GM19397 (cell line): ENCODE measurements around the gene EZR.
"Not testable (repeated sequence)": the region's sequence is repeated elsewhere in the genome, so short reads cannot be mapped to it uniquely, and the experiment has no call there.

Experiments
- ATAC-seq: cut with Tn5 transposase; IDR thresholded peaks from one replicate; pipeline ENCODE4 v1.9.1; 2021; ENCODE audit warnings: mild to moderate bottlenecking, moderate library complexity; ENCODE audit not compliant: unreplicated experiment

Gene EZR

DNA sequence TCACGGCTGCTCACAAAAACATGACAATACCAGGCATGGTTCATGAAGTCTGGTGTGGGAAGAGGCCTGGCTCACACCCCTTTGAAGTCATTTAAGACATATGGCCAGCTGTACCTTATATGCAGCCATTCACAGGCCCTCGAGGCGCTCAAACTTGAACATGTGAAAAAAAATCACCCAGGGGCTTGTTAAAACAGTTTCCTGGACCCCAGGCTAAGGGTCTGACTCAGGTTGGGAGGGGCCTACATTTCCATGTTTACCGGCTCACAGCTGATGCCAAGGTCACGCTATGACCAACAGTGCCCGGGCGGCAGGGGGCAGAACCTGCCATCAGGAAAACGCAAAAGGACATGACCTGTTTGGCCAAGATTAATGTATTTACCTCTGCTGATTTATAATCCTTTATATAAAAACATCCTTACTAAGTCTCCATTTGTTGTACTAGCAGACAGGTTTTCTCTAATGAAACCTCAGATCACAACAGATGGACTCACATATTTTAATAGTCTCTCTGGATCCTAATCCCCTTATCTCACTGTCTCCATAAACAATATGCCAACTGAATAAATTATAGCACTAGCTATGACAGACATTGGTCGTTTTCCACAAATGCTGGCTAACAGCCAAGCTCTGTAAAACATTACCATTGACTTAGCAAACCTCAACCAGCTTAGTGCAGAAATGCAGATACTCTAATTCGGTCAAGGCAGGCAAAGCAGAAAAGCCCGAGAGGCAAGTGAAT is 19.9 kb downstream of the EZR start:
- ATAC-seq: no peak

DNA sequence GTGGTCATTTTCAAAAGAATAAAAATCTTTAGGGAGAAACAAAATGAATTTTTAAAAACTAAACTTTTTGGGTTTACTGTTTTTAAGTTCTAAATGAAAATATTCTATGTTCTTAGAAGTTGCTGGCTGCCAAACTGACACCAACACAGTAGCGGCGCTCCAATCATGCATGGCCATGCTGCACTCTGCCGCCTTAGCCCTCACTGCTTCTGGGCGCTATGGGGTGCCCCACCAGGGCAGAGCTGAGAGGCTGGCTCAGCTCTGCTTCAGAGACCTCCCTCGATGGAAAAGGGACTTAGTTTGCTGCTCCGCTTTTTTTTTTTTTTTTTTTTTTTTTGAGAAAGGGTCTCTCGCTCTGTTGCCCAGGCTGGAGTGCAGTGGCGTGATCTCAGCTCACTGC is 20.9 kb downstream of the EZR start:
- ATAC-seq: no peak

DNA sequence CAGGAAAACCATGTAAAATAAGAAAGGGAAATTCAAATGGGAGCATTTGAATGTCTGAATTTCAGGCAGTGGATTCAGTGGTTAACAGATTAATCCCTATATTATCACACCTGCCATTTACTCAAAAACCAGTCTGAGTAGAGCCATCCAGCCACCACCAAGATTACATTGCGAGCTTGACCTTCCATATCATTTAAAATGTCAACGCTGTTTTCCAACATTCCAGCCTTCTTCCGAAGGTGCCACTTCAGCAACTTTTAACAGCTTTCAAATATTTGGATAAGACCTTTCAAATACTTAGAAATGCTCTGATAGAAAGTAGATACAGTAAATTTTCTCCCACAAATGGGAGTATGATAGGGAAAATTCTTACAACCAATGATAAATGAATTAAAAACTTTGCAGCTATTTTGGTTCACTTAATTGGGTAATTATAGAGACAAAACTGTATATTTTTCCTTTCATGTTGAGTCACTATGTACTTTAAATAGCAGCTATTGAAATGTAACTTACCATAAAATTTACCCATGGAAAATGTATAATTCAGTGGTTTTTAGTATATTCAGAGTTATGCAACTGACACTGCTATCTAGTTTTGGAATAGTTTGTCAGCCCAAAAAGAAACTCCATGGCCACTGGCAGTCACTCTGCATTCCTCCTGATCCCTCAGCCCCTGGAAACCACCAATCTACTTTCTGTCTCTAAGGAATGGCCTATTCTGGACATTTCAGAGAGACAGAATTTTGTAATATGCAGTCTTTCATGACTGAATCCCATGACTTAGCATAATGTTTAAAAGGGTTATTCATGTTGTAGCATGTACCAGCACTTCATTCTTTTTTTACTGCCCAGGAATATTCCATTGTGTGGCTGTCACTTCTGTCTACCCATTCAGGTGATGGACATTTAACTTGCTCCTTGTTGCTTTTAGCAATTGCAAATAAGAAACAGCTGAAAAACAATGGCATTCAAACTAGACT is 21.5 kb downstream of the EZR start:
- ATAC-seq: no peak

DNA sequence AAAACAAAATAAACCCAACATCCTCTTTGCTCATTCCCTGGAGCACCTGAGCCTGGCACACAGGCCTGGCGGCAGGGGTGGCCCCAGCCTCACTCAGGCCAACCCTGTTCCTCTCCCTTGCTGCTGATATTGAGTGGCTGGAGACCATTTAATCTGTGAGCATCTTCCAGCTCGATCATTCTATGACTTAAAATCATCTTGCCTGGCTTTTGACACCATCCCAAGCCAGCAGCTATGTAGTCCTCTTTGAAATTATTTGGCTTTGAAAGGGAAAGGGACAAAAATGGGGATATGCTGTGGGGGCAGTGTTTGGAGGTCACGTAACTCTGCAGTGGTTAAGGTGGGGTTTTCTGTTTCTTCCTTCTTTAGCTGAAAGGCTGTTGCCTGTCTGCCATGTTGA is 22.8 kb downstream of the EZR start:
- ATAC-seq: no peak

DNA sequence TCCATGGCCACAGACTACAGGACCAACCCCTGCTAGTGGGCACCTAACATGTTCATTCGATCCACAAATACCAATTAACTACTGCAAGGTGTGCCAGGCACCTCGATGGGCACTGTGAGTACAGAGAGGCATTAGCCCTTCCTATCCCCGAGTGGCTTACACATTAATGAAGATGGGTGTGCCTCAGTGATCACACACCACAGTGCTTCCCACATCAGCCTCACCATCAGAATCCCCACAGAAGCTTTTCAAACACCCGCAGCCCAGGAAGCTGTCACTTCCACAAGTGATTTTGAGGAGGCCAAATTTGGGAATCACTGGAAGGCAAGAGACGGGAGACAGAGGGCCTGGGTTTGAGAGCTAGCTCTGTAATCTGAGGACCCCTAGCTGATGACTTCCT is 23.7 kb downstream of the EZR start:
- ATAC-seq: no peak

DNA sequence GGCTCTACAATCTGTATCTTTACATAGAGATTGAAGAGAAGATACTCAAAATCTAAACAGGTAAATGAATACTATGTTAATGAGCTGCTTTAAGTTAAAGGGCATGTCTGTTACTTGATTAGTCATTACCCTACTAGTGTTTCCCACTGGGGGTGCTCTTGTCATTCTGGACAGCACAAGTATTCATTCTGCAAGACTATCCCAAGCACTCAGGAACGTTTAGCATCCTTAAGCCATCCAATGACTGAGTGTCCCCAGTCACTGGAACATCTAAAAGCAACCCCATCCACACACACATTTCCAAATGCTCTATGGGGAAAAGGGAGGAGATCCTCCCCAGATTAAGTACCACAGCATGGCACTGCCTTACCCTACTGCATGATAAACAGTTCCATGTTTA is 25.7 kb downstream of the EZR start:
- no peak for ATAC-seq

DNA sequence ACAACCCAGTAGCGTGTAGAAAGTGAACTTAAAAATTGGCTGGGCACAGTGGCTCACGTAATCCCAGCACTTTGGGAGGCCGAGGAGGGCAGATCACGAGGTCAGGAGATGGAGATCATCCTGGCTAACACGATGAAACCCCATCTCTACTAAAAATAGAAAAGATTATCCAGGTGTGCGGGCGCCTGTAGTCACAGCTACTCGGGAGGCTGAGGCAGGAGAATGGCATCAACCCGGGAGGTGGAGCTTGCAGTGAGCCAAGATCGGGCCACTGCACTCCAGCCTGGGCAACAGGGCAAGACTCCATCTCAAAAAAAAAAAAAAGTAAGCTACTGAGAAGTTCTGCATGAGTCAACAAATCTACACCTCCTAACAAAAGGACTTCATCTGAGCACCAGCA is 26.7 kb downstream of the EZR start:
- not testable (repeated sequence) for ATAC-seq

DNA sequence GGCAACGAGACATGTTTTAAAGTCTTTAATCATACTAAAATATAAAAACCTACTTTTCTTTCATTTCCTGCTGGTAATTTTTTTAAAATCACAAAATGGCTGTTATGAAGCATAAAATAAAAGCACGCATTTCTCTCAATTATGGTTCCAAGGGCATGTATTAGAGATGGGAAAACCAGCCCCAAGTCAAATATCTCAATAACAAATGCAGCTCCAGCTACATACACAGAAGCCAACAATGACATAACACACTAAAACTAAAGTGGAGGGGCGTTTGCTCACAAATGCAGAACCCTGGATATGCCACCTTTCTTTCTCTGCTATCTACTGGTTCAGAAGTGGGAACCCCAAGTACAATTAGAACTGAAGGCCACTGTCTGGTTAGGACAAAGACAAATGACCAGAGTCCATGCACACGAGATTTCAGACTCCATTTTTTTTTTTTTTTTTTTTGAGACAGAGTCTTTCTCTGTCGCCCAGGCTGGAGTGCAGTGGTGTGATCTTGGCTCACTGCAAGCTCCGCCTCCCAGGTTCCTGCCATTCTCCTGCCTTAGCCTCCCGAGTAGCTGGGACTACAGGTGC is 27.8 kb downstream of the EZR start:
- ATAC-seq: no peak

DNA sequence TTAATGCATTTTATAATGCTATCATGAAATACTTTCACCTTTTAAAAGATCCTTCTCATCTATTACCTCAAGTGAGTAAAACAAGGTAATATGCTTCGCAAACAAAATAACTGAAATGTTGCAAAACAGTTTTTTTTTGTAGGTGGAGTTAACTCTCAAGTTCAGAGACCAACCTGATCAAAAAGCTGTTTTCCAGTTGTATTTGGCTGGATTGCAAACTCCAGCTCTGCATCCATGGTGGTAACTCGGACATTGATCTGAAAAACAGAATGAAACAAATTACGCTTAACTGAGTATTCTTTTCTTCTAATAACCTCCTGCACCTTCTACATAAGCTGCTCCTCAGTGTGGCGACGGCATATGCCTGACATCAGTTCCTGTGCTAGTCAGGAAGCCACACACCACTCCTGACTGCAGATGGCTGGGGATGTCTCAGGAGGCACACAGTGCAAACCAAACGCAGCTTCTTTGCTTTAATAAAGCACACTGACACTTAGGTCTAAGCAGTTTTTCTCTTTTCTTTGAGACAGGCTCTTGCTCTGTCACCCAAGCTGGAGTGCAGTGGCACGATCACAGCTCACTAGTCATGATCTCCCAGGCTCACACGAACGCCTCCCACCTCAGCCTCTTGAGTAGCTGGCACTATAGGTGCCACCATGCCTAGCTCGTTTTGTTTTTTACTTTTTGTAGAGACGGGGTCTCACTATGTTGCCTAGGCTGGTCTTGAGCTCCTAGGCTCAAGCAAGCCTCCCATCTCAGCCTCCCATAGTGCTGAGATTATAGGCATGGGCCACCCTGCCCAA is 29.9 kb downstream of the EZR start:
- no peak for ATAC-seq

DNA sequence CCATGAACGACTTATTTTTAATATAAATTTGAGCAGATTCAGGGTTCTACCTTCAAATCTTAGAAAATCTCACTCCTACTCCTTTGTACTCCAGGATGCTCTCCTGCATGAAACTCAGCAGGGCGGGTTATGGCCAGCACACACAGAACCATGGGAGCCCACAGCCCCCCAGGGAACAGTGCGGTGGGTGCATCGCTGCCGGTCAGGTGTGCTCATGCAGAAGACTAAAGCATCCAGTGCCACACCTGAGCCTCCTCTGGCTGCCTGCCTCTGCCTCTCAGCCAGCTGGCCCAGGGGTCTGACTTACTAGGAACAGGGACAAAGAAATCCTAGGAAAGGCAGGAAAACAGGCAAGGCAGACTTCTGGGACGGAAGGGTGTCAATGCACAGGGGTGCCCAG is 31.8 kb downstream of the EZR start:
- ATAC-seq: no peak

DNA sequence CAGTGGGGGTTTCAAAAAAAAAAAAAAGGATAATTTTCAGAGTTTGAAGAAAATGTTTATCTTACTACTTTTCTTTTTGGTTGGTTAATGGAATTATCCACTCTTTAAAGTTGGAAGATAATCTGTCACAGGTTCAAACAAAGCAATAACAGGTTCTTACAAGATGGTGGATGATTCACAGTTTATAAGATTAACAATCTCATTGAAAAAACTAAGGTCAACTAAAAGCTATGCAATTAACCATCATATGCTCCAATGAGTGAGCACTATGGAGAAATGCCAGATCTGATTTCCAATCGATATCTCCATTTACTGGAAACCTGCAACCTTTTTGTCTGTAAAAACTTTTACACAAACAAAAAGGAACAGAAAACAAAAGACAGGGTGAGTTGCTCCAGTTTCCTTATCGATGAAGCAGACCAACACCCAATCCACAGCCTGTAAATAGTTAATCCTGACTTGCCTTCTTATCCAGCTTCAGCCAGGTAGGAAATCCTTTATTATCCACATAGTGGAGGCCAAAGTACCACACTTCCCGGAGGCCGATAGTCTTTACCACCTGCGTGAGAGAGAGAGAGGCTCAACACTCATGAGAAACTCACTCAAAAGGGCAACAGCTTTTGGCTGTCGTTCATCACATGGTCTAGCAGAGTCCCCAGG is 32.4 kb downstream of the EZR start:
- no peak for ATAC-seq

DNA sequence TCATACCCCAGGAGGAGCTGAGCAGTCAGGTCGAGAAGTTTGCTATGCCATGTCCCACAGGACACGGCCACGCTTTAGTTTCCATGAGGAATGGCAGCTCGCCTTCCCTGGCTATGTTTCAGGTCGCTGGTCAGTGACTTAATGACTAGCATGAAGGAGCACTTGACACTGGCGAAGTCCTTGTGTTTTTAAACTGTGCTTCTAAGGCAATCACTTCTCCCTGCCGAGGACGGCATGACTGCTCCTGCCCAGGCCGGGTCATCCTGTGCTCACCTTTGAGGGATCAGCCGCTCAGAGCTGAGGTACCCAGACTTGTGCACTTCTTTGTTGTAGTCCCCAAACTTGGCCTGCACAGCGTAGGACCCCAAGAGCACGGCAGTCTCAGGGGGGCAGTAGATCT is 34.1 kb downstream of the EZR start:
- no peak for ATAC-seq

DNA sequence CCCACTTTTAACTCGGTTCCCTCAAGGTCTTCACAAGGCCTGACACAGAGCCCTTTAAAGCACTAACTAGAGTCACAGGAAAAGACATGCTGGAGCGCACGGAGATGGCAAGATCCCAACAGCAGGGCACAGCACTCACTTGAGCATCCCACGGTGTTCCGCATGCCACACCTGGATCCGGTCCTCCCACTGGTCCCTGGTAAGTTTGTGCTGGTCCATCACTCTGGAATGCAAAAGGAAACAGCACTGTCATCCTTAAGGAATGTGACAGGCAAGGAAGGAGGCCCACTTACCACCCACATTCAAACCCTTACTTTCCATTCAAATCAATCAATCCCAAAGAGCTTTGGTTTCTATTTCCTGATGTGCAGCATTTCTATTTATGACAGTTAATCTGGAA is 34.7 kb downstream of the EZR start:
- no peak for ATAC-seq

DNA sequence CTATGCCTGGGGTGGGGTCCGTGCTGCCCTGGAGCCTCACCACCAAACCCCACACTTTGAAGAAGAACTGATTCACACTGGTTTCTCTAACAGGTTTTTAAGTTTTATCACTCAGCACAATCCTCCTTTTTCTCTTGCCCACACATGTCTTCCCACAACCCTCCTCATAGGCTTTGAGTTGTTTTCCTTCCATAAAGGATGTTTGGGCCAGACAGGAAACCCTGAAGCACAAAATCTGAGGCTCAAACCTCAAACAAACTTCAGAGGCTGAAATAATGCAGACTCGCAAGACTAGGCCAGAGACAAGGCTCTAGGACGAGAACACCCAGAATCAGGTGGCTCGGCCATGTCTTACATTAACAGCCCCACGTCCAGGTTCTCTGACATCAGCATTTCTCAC is 35.3 kb downstream of the EZR start:
- no peak for ATAC-seq

DNA sequence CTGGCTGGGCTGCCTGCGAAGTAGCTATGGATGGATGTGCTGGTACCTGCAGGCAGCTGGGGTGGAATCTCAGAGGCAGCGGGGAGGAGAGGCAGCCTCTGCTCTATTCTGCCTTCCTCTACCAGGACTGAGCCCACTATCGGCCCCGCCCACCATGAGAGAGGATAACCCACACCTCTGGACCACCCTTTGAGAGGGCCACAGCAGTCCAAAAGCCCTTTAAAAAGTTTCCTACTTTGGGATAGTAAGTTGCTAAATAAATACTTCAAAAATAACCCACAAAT is 36.1 kb downstream of the EZR start:
- ATAC-seq: no peak

DNA sequence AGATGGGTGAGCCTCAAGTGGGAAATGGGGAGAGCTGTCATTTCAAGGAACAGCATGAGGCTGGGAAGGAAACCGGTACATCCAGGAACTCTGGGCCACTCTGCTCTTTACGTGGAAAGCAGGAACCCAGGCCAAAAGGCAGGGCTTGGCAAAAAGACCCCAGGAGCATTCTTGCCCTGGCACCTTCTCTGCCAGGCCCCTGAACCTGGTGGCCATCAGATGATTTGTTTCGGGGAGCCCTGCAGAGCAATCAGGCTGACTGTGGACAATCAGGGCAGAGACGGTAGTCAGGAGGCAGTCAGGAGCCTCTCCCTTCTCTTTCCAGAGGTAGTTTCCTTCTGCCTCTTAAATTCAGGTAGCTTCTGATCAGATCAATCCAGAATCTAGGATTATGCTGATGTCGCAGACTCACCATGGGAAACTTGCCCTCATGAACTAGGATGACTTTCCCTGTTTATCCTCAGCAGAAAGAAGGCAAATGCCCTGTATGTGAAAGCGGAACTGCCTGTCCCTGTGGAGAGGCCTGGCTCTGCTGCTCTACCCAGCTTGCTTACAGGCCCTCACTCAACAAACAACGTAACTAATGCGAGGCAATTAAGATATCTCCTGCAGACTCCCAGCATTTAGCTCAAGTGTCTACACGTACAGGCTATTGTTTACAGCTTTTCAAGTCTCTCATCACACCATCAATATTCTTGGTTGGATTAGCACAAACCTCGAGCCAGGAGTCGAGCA is 36.6 kb downstream of the EZR start:
- no peak for ATAC-seq

DNA sequence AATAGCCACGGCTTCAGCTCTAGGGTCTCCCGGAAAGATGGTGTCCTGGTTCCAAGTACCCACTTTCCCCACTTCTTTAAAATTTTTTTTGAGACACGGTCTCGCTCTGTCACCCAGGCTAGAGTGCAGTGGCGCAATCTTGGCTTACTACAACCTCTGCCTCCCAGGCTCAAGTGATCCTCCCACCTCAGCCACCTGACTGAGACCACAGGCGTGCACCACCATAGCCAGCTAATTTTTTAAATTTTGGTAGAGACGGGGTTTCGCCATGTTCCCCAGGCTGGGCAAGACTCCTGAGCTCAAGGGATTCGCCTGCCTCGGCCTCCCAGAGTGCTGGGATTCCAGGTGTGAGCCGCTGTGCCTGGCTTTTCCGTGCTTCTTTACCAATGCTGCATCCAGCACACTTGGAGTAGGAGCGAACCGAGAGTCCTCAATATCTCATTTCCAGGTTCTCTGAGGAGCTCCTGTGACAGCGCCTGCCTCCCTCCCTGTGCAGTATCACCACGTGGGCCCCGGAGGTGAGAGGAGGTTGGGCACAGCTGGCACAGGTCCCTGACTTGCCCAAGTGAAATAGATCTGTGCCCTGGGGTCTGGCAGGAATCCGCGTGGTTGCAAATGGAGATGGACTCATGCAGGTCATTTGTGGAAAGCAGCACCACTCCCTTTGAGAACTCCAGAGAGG is 37.3 kb downstream of the EZR start:
- ATAC-seq: no peak

DNA sequence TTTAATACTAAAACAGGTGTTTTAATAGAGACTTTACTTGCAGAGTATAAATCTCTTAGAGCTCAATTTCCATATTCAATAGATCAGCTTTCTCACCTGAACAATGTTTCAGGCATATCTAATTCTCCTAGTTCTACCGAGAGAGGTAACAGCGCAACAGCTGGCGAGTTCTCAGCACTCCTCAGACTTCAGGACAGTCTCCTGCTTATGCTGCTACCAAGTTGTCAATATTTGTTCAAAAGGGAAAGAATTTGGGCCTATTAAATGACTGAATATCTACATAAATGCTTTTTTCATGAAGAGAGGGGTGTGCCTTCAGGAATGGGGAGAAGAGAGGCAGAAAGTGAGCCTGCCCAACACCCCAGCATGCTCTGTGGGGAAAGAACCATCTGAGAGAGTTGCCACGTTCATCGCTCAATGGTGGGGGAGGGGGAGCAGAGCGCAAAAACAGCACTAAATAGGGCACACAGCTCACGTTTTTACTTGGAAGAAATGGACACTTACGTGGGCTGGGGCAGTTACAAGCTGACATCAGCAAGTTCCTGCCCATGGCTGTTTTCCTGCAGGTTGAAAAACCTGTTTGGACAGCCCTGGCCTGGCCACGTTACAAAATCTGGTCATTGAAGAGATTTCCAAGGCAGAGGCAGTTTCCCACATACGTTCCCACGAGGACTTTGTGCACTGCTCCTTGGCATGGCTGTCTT is 38.0 kb downstream of the EZR start:
- no peak for ATAC-seq
